GM12878 (cell line): Measurements from ENCODE around the gene EXOSC2. TPM values are rescaled to one million over a fixed set of nuclear protein-coding genes. Genes with fewer than 3 reads are reported as not detected.

ENCODE experiments used
- ATAC-seq: fragments of 200-7000 bp; cut with Tn5 transposase; 3 replicates; pipeline ENCODE4 v1.9.1; 2020; ENCODE audit warnings: mild to moderate bottlenecking, moderate library complexity
- BruUV-seq: library from RNA; stranded (reverse); fragments of 400-500 nt; replicated peaks from 2 replicates; lab custom pipeline; 2021; lab: Mats Ljungman, UMichigan
- CTCF ChIA-PET: fragments of 300-600 bp; sonication (Branson Sonifier 250); formaldehyde crosslinking; extraction: SDS; loops from one replicate; lab custom pipeline; 2021; ENCODE audit warnings: inconsistent platforms; lab: Yijun Ruan, JAX
- POLR2A ChIA-PET: fragments of 350-600 bp; formaldehyde crosslinking; extraction: SDS; loops from one replicate; lab custom pipeline; 2021; ENCODE audit warnings: inconsistent platforms; lab: Charles Lee
- RAD21 ChIA-PET: fragments of 300-600 bp; sonication (Branson Sonifier 250); formaldehyde crosslinking; loops from one replicate; lab custom pipeline; 2023; ENCODE audit warnings: antibody characterized with exemption; ENCODE audit not compliant: unreplicated experiment; lab: Charles Lee
- SMC1A ChIA-PET: fragments of 300-600 bp; sonication (Branson Sonifier 250); formaldehyde crosslinking; loops from one replicate; lab custom pipeline; 2023; ENCODE audit not compliant: unreplicated experiment, uncharacterized antibody; lab: Charles Lee
- DNase-seq: peaks from one replicate; pipeline ENCODE4 v3.0.0-alpha.2; 2011; ENCODE audit warnings: low read depth, low spot score
- FAIRE-seq: peaks from 3 replicates; lab custom pipeline; 2011; peaks lifted over from hg19 to GRCh38; lab: Jason Lieb, UNC
- H2AFZ ChIP-seq: 2 replicates; pipeline ENCODE4 v1.6.0; 2011; ENCODE audit warnings: low read depth, low read length, control low read depth; ENCODE audit not compliant: control insufficient read depth
- H3K27ac ChIP-seq: 2 replicates; pipeline ENCODE4 v1.5.1; 2011; ENCODE audit warnings: control low read depth; ENCODE audit not compliant: control insufficient read depth, insufficient read depth
- H3K27me3 ChIP-seq, 2 experiments: replicated peaks in 1 of 2; 2 replicates each; pipeline versions ENCODE4 v1.6.0 to v1.6.1; 2011; ENCODE audit warnings: low read length in 1 of 2; ENCODE audit not compliant: control insufficient read depth in 2 of 2, insufficient read depth in 2 of 2
- H3K36me3 ChIP-seq, 2 experiments: 2 replicates each; pipeline ENCODE4 v1.5.1; 2011; ENCODE audit warnings: low read length in 1 of 2; ENCODE audit not compliant: control insufficient read depth in 2 of 2, insufficient read depth in 2 of 2
- H3K4me1 ChIP-seq: 2 replicates; pipeline ENCODE4 v1.6.1; 2011; ENCODE audit warnings: mild to moderate bottlenecking, low read length, moderate library complexity, mixed read lengths; ENCODE audit not compliant: control insufficient read depth, insufficient read depth
- H3K4me2 ChIP-seq: 2 replicates; pipeline ENCODE4 v1.6.0; 2011; ENCODE audit warnings: control low read depth; ENCODE audit not compliant: control insufficient read depth, insufficient read depth
- H3K4me3 ChIP-seq: fragments of 200-600 bp; sonication (generic); 2 replicates; pipeline ENCODE4 v1.5.1; 2016
- H3K79me2 ChIP-seq: 2 replicates; pipeline ENCODE4 v1.6.0; 2011; ENCODE audit warnings: low read length; ENCODE audit not compliant: control insufficient read depth, insufficient read depth
- H3K9ac ChIP-seq: 2 replicates; pipeline ENCODE4 v1.8.0; 2011; ENCODE audit warnings: low read length, control low read depth, mixed read lengths; ENCODE audit not compliant: control insufficient read depth, insufficient read depth
- H3K9me3 ChIP-seq: replicated peaks from 3 replicates; pipeline ENCODE4 v1.5.1; 2011; ENCODE audit warnings: mild to moderate bottlenecking, low read length; ENCODE audit not compliant: control insufficient read depth, insufficient read depth
- H4K20me1 ChIP-seq: 2 replicates; pipeline ENCODE4 v1.6.0; 2011; ENCODE audit not compliant: control insufficient read depth, insufficient read depth
- ATF3 ChIP-seq: IDR thresholded peaks from 2 replicates; pipeline ENCODE4 v1.6.1; 2011; ENCODE audit warnings: low read depth, mild to moderate bottlenecking, low read length, moderate library complexity, borderline replicate concordance; ENCODE audit errors: extremely low read depth
- ATF7 ChIP-seq: fragments of 450-650 bp; IDR thresholded peaks from 2 replicates; pipeline ENCODE4 v1.6.1; 2016; ENCODE audit warnings: low read depth, mild to moderate bottlenecking
- BACH1 ChIP-seq: fragments of 450-650 bp; IDR thresholded peaks from 2 replicates; pipeline ENCODE4 v1.6.1; 2017; ENCODE audit warnings: mild to moderate bottlenecking, borderline replicate concordance
- CHD2 ChIP-seq: IDR thresholded peaks from 2 replicates; pipeline ENCODE4 v1.6.1; 2011; ENCODE audit warnings: low read depth, low read length, improper control_type of control experiment, borderline replicate concordance
- CTCF ChIP-seq, 3 experiments: IDR thresholded peaks in 2 of 3; conservative IDR thresholded peaks in 1 of 3; 2 replicates each; pipeline ENCODE4 v1.5.1; 2011; ENCODE audit warnings: low read depth in 3 of 3, low read length in 3 of 3, mild to moderate bottlenecking in 3 of 3, control low read depth in 2 of 3, moderate library complexity in 2 of 3, inconsistent platforms in 1 of 3, mixed read lengths in 1 of 3; ENCODE audit not compliant: control insufficient read depth in 2 of 3, insufficient read depth in 1 of 3; ENCODE audit errors: extremely low read depth in 1 of 3
- E2F4 ChIP-seq: IDR thresholded peaks from 2 replicates; pipeline ENCODE4 v1.6.1; 2012; ENCODE audit warnings: low read depth, low read length, improper control_type of control experiment
- E2F8 ChIP-seq: fragments of 450-650 bp; IDR thresholded peaks from 2 replicates; pipeline ENCODE4 v1.6.1; 2018; ENCODE audit warnings: mild to moderate bottlenecking, low read depth, moderate library complexity; ENCODE audit not compliant: partially characterized antibody
- EGR1 ChIP-seq, 2 experiments: IDR thresholded peaks; 1 replicate in 1 of 2; 2 replicates in 1 of 2; pipeline ENCODE4 v1.6.1; 2011 to 2012; ENCODE audit warnings: low read depth in 2 of 2, low read length in 2 of 2, borderline replicate concordance in 1 of 2, mild to moderate bottlenecking in 1 of 2, moderate library complexity in 1 of 2
- FOXK2 ChIP-seq: fragments of 450-650 bp; IDR thresholded peaks from 2 replicates; pipeline ENCODE4 v1.6.1; 2017; ENCODE audit warnings: mild to moderate bottlenecking, moderate library complexity
- HDAC6 ChIP-seq: fragments of 200-600 bp; sonication (generic); IDR thresholded peaks from one replicate; pipeline ENCODE4 v1.8.0; 2017; ENCODE audit warnings: antibody characterized with exemption; ENCODE audit not compliant: unreplicated experiment
- KLF5 ChIP-seq: fragments of 450-650 bp; IDR thresholded peaks from 2 replicates; pipeline ENCODE4 v1.6.1; 2014; ENCODE audit warnings: mild to moderate bottlenecking; ENCODE audit not compliant: partially characterized antibody
- MYC ChIP-seq: IDR thresholded peaks from 2 replicates; pipeline ENCODE4 v1.6.1; 2011; ENCODE audit warnings: mild to moderate bottlenecking, low read length, moderate library complexity, inconsistent platforms; ENCODE audit not compliant: insufficient read depth, insufficient replicate concordance, insufficient read length, severe bottlenecking
- NFXL1 ChIP-seq: fragments of 450-650 bp; IDR thresholded peaks from 2 replicates; pipeline ENCODE4 v1.6.1; 2017; ENCODE audit warnings: antibody characterized with exemption, mild to moderate bottlenecking, borderline replicate concordance
- PAX8 ChIP-seq: fragments of 450-650 bp; IDR thresholded peaks from 2 replicates; pipeline ENCODE4 v1.6.1; 2017; ENCODE audit warnings: mild to moderate bottlenecking, moderate library complexity
- POLR2A ChIP-seq: IDR thresholded peaks from 2 replicates; pipeline ENCODE4 v1.6.1; 2011; ENCODE audit warnings: low read depth, mild to moderate bottlenecking, low read length
- RFX5 ChIP-seq: IDR thresholded peaks from 2 replicates; pipeline ENCODE4 v1.6.1; 2011; ENCODE audit warnings: low read depth, low read length, improper control_type of control experiment
- ZBTB33 ChIP-seq: fragments of 450-650 bp; IDR thresholded peaks from 2 replicates; pipeline ENCODE4 v1.6.1; 2017; ENCODE audit warnings: mild to moderate bottlenecking
- WGBS: methylation state at CpG from one replicate; pipeline ENCODE4 v1.1.6; 2016; ENCODE audit warnings: low lambda C conversion rate; ENCODE audit not compliant: insufficient replicate concordance, insufficient coverage; ENCODE audit errors: missing lambda C conversion rate; 5-methylcytosine and 5-hydroxymethylcytosine counted together
- in situ Hi-C: fragments of 300-500 bp; cut with MboI; formaldehyde crosslinking; loops from 9 replicates; pipeline ENCODE4 v1.14.3; 2018; ENCODE audit warnings: mixed read lengths
- intact Hi-C: fragments of 100-400 bp; cut with micrococcal nuclease; formaldehyde crosslinking; loops from one replicate; pipeline ENCODE4 v1.14.2; 2022; ENCODE audit not compliant: unreplicated experiment
- polyA plus RNA-seq, 11 experiments: library from polyadenylated mRNA; depleted of rRNA in 4 of 11; unstranded in 6 of 11; stranded (reverse) in 5 of 11; fragments of >200 nt; fragmentation: Nextera tagmentation in 4 of 11; fragmentation: Illumina TruSeq in 1 of 11; extraction: Ambion mirVana in 4 of 11; extraction: Trizol in 1 of 11; gene quantifications; 1 replicate in 1 of 11; 2 replicates in 10 of 11; pipeline versions ENCODE4 v1.2.1 to v1.2.3, GENCODE V29; 2011 to 2016; ENCODE audit warnings: inconsistent platforms in 2 of 11, missing spikeins in 2 of 11, low read depth in 1 of 11
- total RNA-seq, 4 experiments: library from RNA; depleted of rRNA in 3 of 4; stranded (reverse); fragments of >200 nt in 3 of 4; fragmentation: Illumina TruSeq in 1 of 4; extraction: Trizol in 1 of 4; gene quantifications; 2 replicates each; pipeline versions ENCODE4 v1.2.1 to v1.2.3, GENCODE V29; 2013 to 2021

EXOSC2 gene
- total and polyA plus RNA-seq, 10 of the 15 experiments (the other 5 are each of a cell fraction or from before 2014, with no cell fraction given) = 26.3 to 55.0 (median 48.0) TPM

GRCh38 chr9:130675396-130675795, 18.2 kb upstream of the EXOSC2 start:
- Histone ChIP-seq H3K4me1 (no peaks in the 10 kb centered on the region), H3K9me3 (no peaks in the 10 kb centered on the region), H2AFZ (no peak overlapping the region), H3K36me3 (no peaks in the 10 kb centered on the region), H3K9ac (no peak overlapping the region), H3K4me3 (no peak overlapping the region), H3K79me2 (no peaks in the 10 kb centered on the region), H4K20me1 (no peaks in the 10 kb centered on the region), H3K4me2 (no peak overlapping the region), H3K27me3 (no peaks in the 10 kb centered on the region; a peak in 1 of 4 replicates), H3K27ac (no peak overlapping the region)
- ChIA-PET RAD21 (no interaction called here), CTCF (interaction anchor here (0.6 kb wide), 1 partner anchor 97 kb away, joined by 3 read pairs; no protein-coding TSS in a partner anchor), POLR2A (no interaction called here), SMC1A (no interaction called here)
- no TSS peak for BruUV-seq
- DNase-seq (no peak), FAIRE-seq (no peak), ATAC-seq (no peak)
- in situ Hi-C loops = no loop called here
- 42% methylated on average over 13 of the region's 13 CpGs for WGBS
- intact Hi-C loops = no loop called here
- no peak for TF ChIP-seq HDAC6
- TF ChIP-seq MYC = no peak
- no peak for TF ChIP-seq CHD2
- no peak for TF ChIP-seq ZBTB33
- no peak for TF ChIP-seq ATF7
- TF ChIP-seq FOXK2 = no peak
- TF ChIP-seq POLR2A = no peak
- no peak for TF ChIP-seq CTCF (IDR thresholded peaks at IDR 0.05 in 2 of 3, conservative IDR thresholded peaks at IDR 0.05 in 1 of 3; ENCODE audit: control insufficient read depth in 2 of 3, extremely low read depth in 1 of 3, insufficient read depth in 1 of 3, low read depth in 3 of 3, low read length in 3 of 3)
- no peak for TF ChIP-seq RFX5
- TF ChIP-seq PAX8 = no peak
- TF ChIP-seq E2F8 = no peak
- no peak for TF ChIP-seq E2F4
- no peak for TF ChIP-seq KLF5
- TF ChIP-seq EGR1 (IDR thresholded peaks at IDR 0.05; ENCODE audit: borderline replicate concordance in 1 of 2, low read depth in 2 of 2, low read length in 2 of 2) = no peak
- TF ChIP-seq NFXL1 = no peak
- TF ChIP-seq ATF3 = no peak
- TF ChIP-seq BACH1 = no peak
